Calu3 (cell line): ENCODE data around the gene GMDS. TPM values are rescaled to one million over a fixed set of nuclear protein-coding genes. Genes with fewer than 3 reads are reported as not detected.

Source experiments
- BruUV-seq: library from RNA; stranded (reverse); fragments of 400-500 nt; replicated peaks from 2 replicates; lab custom pipeline; 2021; lab: Mats Ljungman, UMichigan
- CTCF ChIA-PET: fragments of 300-600 bp; sonication (Branson Sonifier 250); formaldehyde crosslinking; loops from one replicate; lab custom pipeline; 2022; ENCODE audit warnings: antibody characterized with exemption; lab: Charles Lee
- DNase-seq: peaks from one replicate; pipeline ENCODE4 v3.0.0; 2022
- H3K27ac Mint-ChIP-seq: one replicate; pipeline ENCODE4 v1.8.0; 2022; ENCODE audit warnings: mixed read lengths; ENCODE audit not compliant: unreplicated experiment
- H3K27me3 Mint-ChIP-seq: one replicate; pipeline ENCODE4 v1.8.0; 2022; ENCODE audit warnings: mixed read lengths; ENCODE audit not compliant: unreplicated experiment
- H3K36me3 Mint-ChIP-seq: one replicate; pipeline ENCODE4 v1.8.0; 2022; ENCODE audit warnings: mild to moderate bottlenecking, moderate library complexity, mixed read lengths; ENCODE audit not compliant: insufficient read depth, unreplicated experiment
- H3K4me1 Mint-ChIP-seq: one replicate; pipeline ENCODE4 v1.8.0; 2022; ENCODE audit warnings: mild to moderate bottlenecking, low read depth, mixed read lengths; ENCODE audit not compliant: unreplicated experiment
- H3K4me3 Mint-ChIP-seq: one replicate; pipeline ENCODE4 v1.8.0; 2022; ENCODE audit warnings: mild to moderate bottlenecking, low read depth, moderate library complexity, mixed read lengths; ENCODE audit not compliant: unreplicated experiment
- H3K9me3 Mint-ChIP-seq: one replicate; pipeline ENCODE4 v1.8.0; 2022; ENCODE audit warnings: low read depth, mixed read lengths; ENCODE audit not compliant: unreplicated experiment
- CTCF ChIP-seq: fragments of 200-600 bp; IDR thresholded peaks from one replicate; pipeline ENCODE4 v1.8.0; 2022; ENCODE audit warnings: antibody characterized with exemption; ENCODE audit not compliant: unreplicated experiment
- intact Hi-C: fragments of 100-400 bp; cut with micrococcal nuclease; formaldehyde crosslinking; loops from one replicate; pipeline ENCODE4 v1.10.0; 2022; ENCODE audit not compliant: unreplicated experiment
- total RNA-seq: library from RNA; stranded (reverse); gene quantifications from 2 replicates; pipeline ENCODE4 v1.2.3, GENCODE V29; 2022

GMDS gene
- total RNA-seq, 1 experiment from 2014 or later: 58.2 TPM

GRCh38 chr6:2144210-2144609 lies 101.2 kb downstream of the GMDS start:
- Mint-ChIP-seq H3K9me3 (no peaks in the 10 kb centered on the region), H3K4me3 (no peak overlapping the region), H3K27me3 (no peaks in the 10 kb centered on the region), H3K27ac (no peak overlapping the region), H3K4me1 (peaks cover 27% of the 10 kb centered on the region), H3K36me3 (no peaks in the 10 kb centered on the region)
- intact Hi-C loops: no loop called here
- no peak for TF ChIP-seq CTCF
- DNase-seq: no peak
- BruUV-seq: no TSS peak
- CTCF ChIA-PET: no interaction called here

- no TSS peak for BruUV-seq
- Mint-ChIP-seq H3K27ac (no peak overlapping the region), H3K27me3 (no peaks in the 10 kb centered on the region), H3K4me3 (no peak overlapping the region), H3K4me1 (peaks cover 27% of the 10 kb centered on the region), H3K9me3 (no peaks in the 10 kb centered on the region), H3K36me3 (no peaks in the 10 kb centered on the region)
- CTCF ChIA-PET: no interaction called here
- intact Hi-C loops: no loop called here
- no peak for DNase-seq
- TF ChIP-seq CTCF: no peak
Observed at GRCh38 chr6:2141644-2142290, 103.6 kb downstream of the GMDS start.

GRCh38 chr6:2140438-2141128 lies 104.8 kb downstream of the GMDS start:
- intact Hi-C loops: no loop called here
- no peak overlapping the region for H3K27ac Mint-ChIP-seq
- no peaks in the 10 kb centered on the region for H3K27me3 Mint-ChIP-seq
- no peak for TF ChIP-seq CTCF
- no TSS peak for BruUV-seq
- H3K4me3 Mint-ChIP-seq: no peak overlapping the region
- no peaks in the 10 kb centered on the region for H3K9me3 Mint-ChIP-seq
- CTCF ChIA-PET: no interaction called here
- peaks cover 27% of the 10 kb centered on the region for H3K4me1 Mint-ChIP-seq
- DNase-seq: no peak
- H3K36me3 Mint-ChIP-seq: no peaks in the 10 kb centered on the region

GRCh38 chr6:2135401-2135800 lies 110.0 kb downstream of the GMDS start:
- BruUV-seq: no TSS peak
- H3K4me1 Mint-ChIP-seq: peaks cover 10% of the 10 kb centered on the region
- no peak for DNase-seq
- intact Hi-C loops: no loop called here
- CTCF ChIA-PET: no interaction called here
- TF ChIP-seq CTCF: no peak
- no peaks in the 10 kb centered on the region for H3K27me3 Mint-ChIP-seq
- H3K4me3 Mint-ChIP-seq: no peak overlapping the region
- no peaks in the 10 kb centered on the region for H3K36me3 Mint-ChIP-seq
- H3K27ac Mint-ChIP-seq: no peak overlapping the region
- no peaks in the 10 kb centered on the region for H3K9me3 Mint-ChIP-seq
